GM10847 (cell line): ENCODE data around the gene LTA4H.

Experiments used
- POLR2A ChIP-seq: IDR thresholded peaks from 2 replicates; pipeline ENCODE4 v1.6.1; 2011; ENCODE audit not compliant: insufficient read length; ENCODE audit errors: extremely low read depth

Gene LTA4H

DNA sequence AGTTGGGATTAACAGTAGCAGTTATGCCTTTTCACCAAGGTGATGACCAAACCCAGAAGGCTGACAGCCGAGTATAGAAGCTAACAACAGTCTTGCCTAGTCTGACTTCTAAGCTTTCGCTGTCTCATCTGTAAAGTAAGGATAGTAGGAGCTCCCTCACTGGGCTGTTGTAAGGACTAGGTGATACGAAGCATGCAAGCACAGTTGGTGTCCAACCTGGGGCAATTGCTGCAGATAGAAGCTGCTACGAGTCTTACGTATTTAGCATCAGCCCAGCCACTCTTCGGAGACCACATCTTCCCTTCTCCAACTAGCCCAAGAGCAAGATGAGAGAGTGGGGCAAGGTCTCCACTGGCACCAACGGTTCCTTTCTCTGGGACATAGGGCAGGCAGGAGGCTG, 45.3 kb downstream of the LTA4H start:
- TF ChIP-seq POLR2A: no peak

DNA sequence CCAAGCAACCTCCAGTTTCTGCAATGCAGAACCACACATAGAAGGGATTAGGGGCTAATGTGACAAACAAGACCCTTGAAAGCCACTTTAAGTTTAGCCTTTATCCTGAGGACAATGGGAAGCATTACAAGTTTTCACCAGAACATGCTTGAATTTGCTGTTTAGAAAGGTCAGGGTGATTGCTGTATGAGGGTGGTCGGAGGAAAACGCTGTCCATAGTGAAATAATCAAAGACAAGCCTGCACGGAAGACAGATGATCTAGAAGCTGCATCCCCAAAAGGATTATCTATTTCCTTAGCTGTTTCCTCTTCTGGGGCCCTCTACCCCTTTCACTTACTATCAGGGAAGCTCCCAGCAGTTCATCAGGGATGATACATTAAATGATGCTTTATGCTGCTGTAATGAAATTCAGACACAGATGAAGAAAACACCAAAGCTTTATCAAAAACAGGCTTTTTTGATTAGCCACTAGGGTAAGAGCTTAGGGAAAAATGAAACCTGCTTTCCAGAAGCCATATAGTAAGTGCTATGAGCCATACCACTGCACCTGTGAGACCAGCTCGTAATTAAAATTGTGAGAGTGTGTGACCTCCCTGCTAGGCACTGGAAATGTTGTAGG, 45.8 kb downstream of the LTA4H start:
- TF ChIP-seq POLR2A: no peak

DNA sequence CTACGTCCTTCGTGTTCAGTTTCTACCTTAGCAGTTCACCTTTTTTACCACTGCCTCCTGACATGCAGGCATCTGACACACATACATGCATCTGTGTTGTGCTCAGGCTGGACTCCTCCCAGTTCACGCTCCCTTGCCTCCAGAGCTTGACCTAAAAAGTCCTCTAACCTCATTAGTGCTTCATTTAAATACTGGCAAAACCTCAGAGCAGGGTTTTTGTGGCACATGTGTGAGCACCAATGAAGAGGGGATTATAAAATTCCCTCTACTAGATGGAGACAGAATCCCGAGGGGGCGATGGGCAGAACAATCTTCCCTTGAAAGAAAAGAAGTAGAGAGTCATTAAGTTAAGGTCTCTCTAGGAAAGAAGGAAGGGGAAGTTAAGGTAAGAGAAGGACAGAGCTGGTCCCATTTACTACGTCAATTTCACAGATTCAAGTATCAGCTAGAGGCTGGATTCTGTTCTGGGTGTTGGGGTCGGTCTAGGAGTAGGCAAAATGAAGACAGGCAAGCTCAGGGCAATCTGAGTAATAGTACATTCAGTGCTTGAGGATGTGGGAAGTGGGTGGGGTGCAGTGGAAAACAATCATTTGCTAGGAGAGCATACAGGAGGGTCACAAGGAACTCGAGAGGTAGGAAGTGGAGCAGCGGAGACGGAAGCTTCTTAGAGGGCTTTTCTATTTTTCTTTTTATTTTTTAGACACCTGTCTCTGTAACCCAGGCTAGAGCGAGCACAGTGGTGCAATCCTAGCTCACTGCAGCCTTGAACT, 46.7 kb downstream of the LTA4H start:
- no peak for TF ChIP-seq POLR2A

DNA sequence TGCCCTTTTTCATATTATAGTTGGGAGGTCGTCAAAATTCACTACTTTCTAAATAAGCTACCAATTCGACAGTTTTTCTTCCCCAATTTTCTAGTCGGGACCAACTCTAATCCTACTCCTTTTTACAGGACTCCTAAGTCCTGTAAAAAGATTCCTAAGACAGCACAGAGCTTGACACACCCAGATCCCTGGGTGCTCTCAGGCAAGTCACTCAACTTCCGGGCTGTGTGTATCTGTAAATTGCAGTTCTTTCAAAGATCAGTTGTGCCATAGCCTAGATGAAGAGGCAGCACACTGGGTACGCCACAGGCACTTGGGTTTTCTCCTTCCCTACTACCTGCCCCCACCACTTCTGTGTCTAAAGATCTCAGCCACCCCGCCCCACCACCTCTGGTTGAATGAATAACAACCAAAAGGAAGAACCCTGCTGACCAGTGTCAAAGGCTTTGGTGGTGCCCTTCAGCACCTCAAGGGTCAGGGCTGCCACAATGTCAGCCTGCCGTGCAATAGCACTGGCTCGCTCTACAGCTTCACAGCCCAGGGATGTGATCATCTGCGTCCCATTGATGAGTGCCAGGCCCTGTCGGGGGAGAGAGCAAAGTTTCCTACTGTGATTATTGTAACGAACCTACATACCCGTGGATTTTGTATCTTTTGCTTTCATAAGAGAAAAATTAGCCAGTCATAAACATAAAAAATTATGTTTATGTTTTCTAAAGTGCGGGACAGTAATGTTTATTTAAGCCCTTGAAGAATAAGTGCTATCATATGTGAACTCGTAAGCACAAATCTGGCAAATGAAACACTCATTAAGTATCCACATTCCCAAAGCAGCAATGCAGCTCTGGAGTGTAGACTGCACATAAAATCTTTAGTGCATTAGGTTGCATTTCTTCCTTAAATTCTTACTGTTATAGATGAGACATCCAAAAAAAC, 48.5 kb downstream of the LTA4H start:
- no peak for TF ChIP-seq POLR2A

DNA sequence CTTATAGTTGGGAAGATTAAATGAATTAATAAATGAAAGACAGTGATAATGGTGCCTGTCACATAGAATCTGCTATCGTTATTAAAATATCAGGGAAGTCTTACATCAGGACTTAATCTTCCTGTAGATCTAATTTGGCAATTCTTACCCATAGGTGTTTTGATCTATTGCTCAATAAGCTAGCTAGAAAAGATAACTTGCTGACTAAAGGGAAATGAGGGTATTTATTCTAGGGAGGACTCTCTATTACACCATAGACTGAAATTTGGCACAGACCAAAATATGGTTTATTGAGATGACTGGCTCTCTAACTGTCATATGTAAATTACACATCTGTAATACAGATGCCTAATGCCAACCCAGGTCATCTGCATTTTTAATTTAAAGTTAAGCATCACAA, 50.7 kb downstream of the LTA4H start:
- no peak for TF ChIP-seq POLR2A

DNA sequence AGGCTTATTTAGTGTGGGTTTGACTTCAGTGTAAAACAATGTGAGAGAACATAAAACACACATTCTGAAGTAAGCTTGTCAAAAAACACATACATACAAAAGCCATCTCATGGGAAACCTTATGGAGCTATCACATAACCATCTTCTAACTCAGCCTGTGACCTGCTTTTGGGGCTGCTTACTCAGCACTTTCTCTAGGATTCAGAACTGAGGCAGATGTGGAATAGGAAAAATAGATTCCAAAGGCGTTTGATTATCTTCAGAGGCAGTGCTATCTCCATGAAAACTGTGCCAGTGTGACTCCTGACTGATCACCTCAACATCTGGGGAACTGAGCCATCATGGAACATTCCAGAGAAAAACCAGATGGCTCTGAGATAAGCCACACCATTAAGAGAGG, 52.8 kb downstream of the LTA4H start:
- no peak for TF ChIP-seq POLR2A

DNA sequence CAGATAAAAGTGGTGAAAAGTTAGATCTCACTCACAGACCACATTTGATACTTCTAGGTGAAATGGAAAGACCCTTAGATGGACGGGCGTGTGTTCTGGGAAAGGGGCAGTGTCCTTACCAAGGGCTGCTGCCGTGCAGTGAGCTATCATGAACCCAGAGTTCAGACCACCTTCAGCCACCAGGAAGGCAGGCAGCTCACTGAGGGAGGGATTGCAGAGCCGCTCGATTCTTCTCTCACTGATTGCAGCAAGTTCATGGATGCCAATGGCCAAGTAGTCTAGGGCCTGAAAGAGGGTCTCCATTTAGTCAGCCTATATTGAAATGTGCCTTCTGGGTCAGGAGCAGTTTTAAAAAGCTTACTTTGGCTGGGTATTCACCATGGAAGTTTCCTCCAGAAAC, 55.0 kb downstream of the LTA4H start:
- TF ChIP-seq POLR2A: no peak

DNA sequence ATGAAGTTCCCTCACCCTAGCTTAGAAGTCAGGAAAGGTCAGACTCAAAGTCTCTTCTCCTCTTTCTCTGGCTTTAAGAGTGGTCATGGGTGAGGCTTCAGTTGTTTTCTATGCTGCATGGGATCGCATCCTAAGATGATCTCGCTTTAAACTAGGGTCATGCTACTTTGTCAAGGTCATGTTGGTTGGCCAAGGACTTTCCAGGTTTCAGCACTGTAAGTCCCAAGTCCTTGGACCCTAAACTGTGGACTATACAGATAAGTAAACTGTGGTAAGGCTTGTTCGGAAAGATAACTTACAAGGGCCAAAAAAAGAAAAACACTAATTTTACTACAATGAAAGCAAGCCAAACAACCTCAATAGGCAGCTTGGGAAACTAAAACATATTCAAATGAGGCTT, 56.6 kb downstream of the LTA4H start:
- no peak for TF ChIP-seq POLR2A

DNA sequence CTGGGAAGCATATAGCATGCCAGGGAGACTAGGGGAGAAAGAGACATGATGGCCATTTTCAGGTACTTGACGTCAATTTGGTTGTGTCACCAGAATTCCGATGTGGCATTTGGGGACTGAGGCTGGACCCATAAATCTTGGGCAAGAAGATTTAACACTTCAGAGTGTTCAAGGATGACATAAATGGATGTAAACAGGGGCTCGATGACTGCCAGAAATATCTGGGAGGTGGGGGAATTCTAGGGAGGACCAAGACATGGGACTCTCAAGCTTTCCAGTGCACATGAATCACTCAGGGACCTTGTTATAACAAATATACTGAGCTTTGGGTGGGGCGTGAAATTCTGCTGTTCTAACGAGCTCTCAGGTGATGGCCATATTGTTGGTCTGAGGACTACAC, 57.0 kb downstream of the LTA4H start:
- no peak for TF ChIP-seq POLR2A

DNA sequence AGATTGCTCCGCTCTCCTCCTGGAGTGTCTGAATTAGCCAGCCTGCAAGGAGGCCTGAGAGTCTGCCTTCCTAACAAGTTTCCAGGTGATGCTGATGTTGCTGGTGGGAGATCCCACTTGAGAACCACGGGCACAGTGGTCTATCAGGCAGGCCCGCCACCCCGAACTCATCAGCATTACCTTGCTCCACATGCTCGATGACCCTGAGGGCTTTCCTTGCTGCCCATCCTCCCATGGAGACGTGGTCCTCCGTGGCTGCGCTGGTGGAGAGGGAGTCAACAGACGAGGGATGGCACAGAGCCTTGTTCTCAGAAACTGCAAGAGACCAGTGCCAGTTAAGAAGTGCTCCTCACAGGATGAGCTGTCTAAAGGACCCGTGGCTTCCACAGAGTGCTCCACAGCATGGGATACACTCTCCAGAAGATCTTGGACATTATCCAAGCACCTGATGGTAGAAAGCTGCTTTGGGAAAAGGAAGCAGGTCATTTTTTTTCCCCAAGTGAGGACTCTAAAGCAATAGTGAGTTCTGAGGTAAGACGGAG, 57.6 kb downstream of the LTA4H start:
- no peak for TF ChIP-seq POLR2A

DNA sequence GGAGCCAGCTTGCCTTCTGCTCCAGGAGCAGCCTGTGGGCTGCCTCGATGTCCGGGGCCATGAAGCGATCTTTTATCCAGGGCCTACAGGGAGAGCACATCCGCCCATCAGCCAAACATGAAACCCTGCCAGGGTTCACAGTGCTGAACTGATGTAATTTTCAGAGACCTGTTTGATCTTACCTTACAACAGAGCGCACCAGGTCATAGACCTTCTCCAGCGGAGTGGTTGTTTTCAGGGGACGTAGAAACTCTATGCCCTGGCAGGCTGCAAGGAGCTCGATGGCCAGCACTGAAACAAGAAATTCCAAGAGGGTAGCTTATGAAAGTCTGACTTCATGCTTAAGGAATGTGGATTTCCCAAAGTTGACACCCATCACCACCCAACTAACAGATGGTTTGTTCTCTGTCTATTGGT, 59.0 kb downstream of the LTA4H start:
- TF ChIP-seq POLR2A: no peak

DNA sequence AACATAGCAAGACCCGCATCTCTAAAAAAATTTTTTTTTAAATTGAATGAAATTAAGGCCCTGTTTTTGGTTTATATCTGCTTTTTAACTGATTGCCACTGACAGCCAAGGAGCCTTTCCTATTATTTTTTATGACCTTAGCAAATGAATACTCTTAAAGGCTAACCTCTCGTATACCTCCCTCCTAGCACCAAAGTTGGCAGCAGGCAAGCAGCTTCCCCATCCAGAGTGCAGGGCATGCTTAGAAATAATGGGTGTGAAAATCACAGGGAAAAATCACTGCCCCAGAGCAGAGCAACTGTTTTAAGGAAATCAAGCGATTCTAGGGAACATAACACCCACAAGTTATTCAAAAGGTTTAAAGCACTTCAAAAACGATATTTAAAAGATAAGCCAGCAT, 59.9 kb downstream of the LTA4H start:
- no peak for TF ChIP-seq POLR2A

DNA sequence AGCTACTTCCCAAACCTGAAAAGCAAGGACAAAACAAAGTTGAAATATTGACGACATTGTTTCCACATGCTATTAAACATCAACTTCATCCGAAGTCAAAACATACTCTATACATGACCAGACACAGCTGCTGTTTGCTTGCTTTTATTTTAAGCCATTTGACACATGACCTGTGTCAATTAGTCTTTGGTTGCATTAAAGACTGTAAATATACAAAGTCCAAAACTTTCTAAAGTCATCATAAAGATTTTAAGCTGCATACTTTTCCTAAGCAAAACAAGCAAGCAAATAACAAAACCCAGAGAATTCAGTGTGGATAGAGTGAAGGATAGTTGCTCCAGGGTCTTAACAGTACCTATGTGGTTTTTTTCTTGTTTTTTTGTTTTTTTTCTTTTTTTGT, 61.0 kb downstream of the LTA4H start:
- TF ChIP-seq POLR2A: no peak

DNA sequence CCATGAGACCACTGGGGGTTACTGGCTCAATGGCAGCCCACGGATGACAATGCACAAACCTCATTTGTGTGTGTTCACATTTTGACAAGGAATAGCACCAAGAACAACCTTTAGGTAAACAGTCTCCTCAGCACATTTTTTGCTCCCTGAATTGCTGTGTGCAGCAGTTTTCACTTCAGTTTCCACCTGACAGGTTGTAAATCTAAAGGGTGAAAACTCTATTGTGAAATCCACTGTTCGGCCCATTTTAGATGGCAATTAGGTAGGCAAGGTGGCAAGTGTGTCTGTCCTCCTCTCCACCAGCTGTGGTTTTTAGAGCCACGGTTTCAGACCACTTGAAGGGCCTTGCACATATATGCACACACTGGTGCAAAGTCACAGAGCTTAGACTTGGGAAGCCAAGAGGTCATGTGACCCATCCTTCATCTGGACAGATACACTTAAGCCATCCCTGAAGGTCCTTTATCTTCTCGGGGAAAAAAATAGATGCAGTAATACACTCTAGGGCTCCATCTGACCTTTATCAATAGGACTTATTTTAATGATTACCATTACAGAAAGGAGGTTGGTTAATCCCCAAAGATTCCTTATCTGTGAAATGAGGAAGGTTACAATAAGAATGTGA, 62.4 kb downstream of the LTA4H start:
- no peak for TF ChIP-seq POLR2A

DNA sequence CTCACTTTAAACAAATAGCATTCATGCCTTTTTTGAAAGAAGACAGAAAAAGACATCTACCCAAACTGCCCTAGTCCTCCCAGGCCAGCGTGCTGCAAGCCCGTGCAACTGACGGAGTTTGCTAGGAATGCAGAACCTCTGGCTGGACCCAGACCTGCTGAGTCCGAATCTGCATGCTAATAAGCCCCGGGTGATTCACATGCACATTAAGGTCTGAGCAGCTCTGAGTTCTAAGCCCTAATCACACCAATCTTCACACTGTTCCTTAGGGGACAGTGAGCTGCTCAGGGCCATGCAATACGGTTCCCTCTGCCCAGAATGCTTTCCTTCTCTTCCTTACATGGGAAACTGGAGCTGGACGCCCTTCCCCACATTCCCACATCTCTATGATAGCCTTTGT, 64.5 kb downstream of the LTA4H start:
- TF ChIP-seq POLR2A: no peak
